K562 (cell line): ENCODE results near the gene DBP. TPM values are rescaled to one million over a fixed set of nuclear protein-coding genes. Genes with fewer than 3 reads are reported as not detected.

Experiments used
- BCOR ChIP-seq: fragments of 450-650 bp; IDR thresholded peaks from 2 replicates; pipeline ENCODE4 v1.6.1; 2016
- BHLHE40 ChIP-seq: IDR thresholded peaks from 2 replicates; pipeline ENCODE4 v1.6.1; 2011; ENCODE audit warnings: low read length, improper control_type of control experiment
- HBP1 ChIP-seq: fragments of 450-650 bp; formaldehyde crosslinking; IDR thresholded peaks from 2 replicates; pipeline ENCODE4 v1.4.0; 2022; ENCODE audit warnings: missing genetic modification characterization
- MGA ChIP-seq: fragments of 450-650 bp; IDR thresholded peaks from 2 replicates; pipeline ENCODE4 v1.6.1; 2016; ENCODE audit warnings: mild to moderate bottlenecking, moderate library complexity
- TRIM24 ChIP-seq, 2 experiments: fragments of 450-650 bp; IDR thresholded peaks; 2 replicates each; pipeline ENCODE4 v1.6.1; 2016
- ZNF436 ChIP-seq: fragments of 250-450, 450-650 bp; sonication (Bioruptor Pico); formaldehyde crosslinking; IDR thresholded peaks from 2 replicates; pipeline ENCODE4 v1.7.0; 2020; ENCODE audit warnings: mild to moderate bottlenecking
- polyA plus RNA-seq, 8 experiments: library from polyadenylated mRNA; depleted of rRNA in 4 of 8; stranded (reverse) in 5 of 8; unstranded in 3 of 8; fragments of >200 nt; fragmentation: Nextera tagmentation in 2 of 8; fragmentation: Illumina TruSeq in 1 of 8; extraction: Ambion mirVana in 2 of 8; extraction: Trizol in 1 of 8; gene quantifications; 2 replicates each; pipeline versions ENCODE4 v1.2.1 to v1.2.3, GENCODE V29; 2011 to 2014; ENCODE audit warnings: inconsistent platforms in 1 of 8, missing spikeins in 1 of 8
- total RNA-seq, 7 experiments: library from RNA; depleted of rRNA in 6 of 7; stranded (reverse); fragments of >200 nt in 6 of 7; fragmentation: Illumina TruSeq in 2 of 7; extraction: Trizol in 2 of 7; gene quantifications; 2 replicates each; pipeline versions ENCODE4 v1.2.1 to v1.2.3, GENCODE V29; 2011 to 2021; ENCODE audit warnings: low replicate concordance in 1 of 7
- TF ChIP-seq, protein P1 (sequence below): fragments of 450-650 bp; IDR thresholded peaks from 2 replicates; pipeline ENCODE4 v1.6.1; 2016; ENCODE audit warnings: antibody characterized with exemption

DBP gene
- total and polyA plus RNA-seq, 9 of the 15 experiments (the other 6 are each of a cell fraction or from before 2014, with no cell fraction given) = 0.25 to 5.5 (median 1.8) TPM

DNA sequence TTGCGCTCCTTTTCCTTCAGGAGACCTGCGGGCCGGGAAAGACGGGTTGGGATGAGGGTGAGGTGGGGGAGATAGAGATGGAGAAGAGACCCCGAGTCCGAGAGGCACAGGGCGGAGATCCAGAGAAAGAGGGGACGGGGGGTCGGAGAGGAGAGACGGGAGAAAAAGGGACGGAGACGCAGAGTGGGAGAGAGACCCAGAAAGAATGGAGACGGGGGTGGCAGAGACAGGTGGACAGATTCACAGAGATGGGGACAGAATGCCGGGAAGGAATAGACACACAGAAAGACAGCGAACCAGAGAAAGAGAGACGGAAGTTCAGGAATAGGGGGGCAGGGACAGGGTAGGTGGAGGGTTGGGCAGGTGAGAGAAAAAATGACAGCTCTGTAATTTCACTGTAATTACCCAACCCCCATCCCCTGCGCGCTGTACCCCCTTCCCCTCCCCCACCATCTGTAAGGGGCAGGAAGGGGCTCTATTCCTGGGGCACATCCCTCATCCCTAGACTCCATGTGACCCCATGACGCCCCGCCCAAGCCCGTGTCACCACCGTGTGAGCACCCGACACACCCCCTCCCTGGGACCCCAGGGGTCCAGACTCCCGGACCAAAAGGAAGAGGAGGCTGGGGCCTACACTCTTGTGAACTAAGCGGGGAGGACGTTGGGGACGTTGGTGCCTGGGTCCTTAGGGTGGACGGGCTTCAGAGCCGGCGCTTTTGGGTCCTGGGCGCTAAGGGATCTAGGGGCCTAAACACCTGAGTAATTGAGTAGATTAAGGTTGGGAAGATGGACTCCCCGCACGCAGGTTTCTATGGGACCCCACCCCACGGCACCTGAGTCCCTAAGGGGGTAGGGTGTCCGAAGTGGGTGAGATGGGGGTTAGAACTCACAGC lies 967 bp downstream of the DBP start (continued):
- no peak for TF ChIP-seq MGA
- TF ChIP-seq TRIM24 (IDR thresholded peaks at IDR 0.05) = no peak
- TF ChIP-seq BHLHE40 = no peak
- TF ChIP-seq ZNF436 (CRISPR knock-in tag) = no peak
- TF ChIP-seq, protein P1, sequence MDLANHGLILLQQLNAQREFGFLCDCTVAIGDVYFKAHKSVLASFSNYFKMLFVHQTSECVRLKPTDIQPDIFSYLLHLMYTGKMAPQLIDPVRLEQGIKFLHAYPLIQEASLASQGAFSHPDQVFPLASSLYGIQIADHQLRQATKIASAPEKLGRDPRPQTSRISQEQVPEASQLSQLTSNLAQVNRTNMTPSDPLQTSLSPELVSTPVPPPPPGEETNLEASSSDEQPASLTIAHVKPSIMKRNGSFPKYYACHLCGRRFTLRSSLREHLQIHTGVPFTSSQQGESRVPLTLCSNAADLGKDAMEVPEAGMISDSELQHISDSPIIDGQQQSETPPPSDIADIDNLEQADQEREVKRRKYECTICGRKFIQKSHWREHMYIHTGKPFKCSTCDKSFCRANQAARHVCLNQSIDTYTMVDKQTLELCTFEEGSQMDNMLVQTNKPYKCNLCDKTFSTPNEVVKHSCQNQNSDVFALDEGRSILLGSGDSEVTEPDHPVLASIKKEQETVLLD = 0 out of 2 replicates have a peak, but pooled peaks have one; percentile 44
- 0 out of 2 replicates have a peak, but pooled peaks have one; percentile 20 for TF ChIP-seq BCOR
- peak; percentile 75; the same call in 1 of the 2 replicates for TF ChIP-seq HBP1 (CRISPR knock-in tag)
- TF ChIP-seq, all 486 proteins: peak for 28
